ENCODE data around the gene CTDNEP1.

Gene CTDNEP1

GRCh38 chr17:7208027-7208571 lies 43.4 kb downstream of the CTDNEP1 start:
- no peak for TF ChIP-seq CTCF (IDR thresholded peaks at IDR 0.05; ENCODE audit: low read depth, low read length)
- no peak overlapping the region for H3K4me3 ChIP-seq (ENCODE audit: low read depth, low read length)

- no peak for TF ChIP-seq CTCF (IDR thresholded peaks at IDR 0.05; ENCODE audit: low read depth, low read length)
- H3K4me3 ChIP-seq (ENCODE audit: low read depth, low read length), result no peak overlapping the region
Observed at GRCh38 chr17:7207120-7208001, 44.2 kb downstream of the CTDNEP1 start.

DNA sequence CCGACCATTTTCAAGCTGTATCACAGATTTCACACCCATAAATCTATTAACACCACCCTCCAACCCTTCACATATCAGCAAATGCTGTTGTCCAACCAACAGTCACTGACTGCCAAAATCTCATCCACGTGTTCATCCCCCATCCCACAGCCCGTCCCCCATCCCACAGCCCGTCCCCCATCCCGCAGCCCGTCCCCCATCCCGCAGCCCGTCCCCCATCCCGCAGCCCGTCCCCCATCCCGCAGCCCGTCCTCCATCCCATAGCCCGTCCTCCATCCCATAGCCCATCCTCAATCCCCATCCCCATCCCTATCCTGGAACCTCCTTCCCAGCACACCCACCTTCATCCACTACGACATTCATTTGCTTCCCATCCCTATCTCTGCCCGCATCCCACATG lies 46.0 kb downstream of the CTDNEP1 start:
- peak overlapping the region; percentile 57 for H3K4me3 ChIP-seq (ENCODE audit: low read depth, low read length)
- TF ChIP-seq CTCF (IDR thresholded peaks at IDR 0.05; ENCODE audit: low read depth, low read length), result no peak

DNA sequence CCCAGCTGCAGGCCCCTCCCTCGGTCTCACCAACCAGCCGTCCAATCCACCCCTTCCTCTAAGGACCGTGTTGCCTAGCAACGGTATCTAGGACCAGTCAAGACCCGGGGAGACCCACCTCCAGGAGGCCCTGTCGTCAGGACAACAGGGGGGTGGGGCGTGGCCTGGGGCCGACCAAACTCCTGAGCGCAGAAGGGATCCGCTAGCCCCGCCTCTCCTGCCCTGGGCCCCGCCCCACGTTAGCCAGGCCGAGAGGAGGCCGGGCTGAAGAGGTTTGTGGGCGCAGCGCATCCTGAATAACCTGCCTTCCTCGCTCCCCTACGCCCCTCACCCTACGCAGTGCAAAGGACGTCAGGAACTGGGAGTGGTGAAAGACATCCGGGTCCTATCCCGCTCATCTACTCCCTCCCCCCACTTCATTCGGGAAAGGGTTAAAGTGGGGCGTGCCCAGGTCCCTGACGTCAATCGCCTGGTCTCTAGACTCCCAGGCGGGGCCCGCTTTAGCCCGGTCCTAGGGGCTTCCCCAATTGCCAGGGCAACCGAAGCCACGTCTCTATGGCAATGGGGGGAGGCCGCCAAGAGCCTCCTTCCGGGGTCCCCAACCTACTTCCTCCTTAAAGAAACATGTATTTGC lies 46.6 kb downstream of the CTDNEP1 start:
- TF ChIP-seq CTCF (IDR thresholded peaks at IDR 0.05; ENCODE audit: low read depth, low read length), result no peak
- peak overlapping the region; percentile 57 for H3K4me3 ChIP-seq (ENCODE audit: low read depth, low read length)

DNA sequence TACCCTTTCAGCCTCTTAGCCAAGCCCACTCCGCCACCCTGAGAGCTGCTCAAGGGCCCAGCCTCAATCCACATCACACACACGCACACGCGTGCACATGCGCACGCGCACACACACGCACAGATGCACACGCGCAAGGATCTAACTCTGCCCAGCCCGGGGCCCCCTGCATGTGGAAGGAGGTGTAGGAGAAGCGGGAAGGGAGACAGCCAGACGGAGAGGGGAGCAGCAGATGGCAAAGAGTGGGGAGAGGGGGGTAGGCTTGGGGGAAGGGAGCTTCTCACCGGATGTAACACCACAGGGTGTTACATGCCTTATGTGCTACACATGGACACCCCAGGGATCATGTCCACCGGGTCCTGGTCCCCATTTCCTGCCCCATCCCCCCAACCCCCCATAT lies 47.2 kb downstream of the CTDNEP1 start:
- no peak for TF ChIP-seq CTCF (IDR thresholded peaks at IDR 0.05; ENCODE audit: low read depth, low read length)
- H3K4me3 ChIP-seq (ENCODE audit: low read depth, low read length), result peak overlapping the region; percentile 57

DNA sequence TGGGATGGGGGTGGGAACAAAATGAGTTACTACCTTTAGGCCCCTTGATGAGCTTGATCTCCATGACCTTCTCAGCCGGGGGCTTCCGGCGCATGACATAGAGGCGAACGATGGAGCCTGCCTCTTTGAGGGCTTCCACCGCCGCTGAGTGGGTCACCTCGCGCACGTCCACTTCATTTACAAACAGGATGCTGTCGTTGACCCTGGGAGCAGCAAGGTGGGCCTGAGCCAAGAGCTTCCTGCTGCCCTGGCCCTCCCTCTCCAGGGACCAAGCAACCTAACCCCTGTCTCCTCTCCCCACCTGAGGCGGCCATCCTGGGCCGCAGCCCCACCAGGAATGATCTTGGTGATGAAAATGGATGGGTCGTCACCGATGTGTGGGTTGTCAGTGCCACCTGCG lies 48.1 kb downstream of the CTDNEP1 start:
- H3K4me3 ChIP-seq (ENCODE audit: low read depth, low read length), result no peak overlapping the region
- no peak for TF ChIP-seq CTCF (IDR thresholded peaks at IDR 0.05; ENCODE audit: low read depth, low read length)

All from WI38 (cell line).